ENCODE data around the gene MYOCD.

DNA sequence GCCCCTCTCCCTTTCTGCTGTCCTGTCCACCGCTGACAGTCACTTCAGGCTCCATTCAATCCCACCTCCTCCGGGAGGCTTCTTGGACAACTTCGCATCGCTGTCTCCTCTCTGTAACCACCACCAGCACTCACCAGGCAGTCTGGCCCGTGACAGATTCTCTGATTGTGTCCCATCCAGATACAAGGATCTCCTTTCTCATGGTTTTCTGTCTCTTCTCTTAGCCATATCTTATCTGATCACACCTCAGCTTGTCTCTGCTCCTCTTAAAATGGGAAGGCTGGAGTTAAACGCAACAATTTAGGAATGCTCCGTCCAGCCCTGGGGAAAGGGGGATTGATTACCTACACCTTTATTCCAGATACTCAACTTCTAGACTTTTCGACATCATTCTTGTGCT is 66.7 kb downstream of the MYOCD start:
- TF ChIP-seq, protein P1, sequence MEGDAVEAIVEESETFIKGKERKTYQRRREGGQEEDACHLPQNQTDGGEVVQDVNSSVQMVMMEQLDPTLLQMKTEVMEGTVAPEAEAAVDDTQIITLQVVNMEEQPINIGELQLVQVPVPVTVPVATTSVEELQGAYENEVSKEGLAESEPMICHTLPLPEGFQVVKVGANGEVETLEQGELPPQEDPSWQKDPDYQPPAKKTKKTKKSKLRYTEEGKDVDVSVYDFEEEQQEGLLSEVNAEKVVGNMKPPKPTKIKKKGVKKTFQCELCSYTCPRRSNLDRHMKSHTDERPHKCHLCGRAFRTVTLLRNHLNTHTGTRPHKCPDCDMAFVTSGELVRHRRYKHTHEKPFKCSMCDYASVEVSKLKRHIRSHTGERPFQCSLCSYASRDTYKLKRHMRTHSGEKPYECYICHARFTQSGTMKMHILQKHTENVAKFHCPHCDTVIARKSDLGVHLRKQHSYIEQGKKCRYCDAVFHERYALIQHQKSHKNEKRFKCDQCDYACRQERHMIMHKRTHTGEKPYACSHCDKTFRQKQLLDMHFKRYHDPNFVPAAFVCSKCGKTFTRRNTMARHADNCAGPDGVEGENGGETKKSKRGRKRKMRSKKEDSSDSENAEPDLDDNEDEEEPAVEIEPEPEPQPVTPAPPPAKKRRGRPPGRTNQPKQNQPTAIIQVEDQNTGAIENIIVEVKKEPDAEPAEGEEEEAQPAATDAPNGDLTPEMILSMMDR (IDR thresholded peaks at IDR 0.05) = no peak
- no peak for TF ChIP-seq POLR2A (IDR thresholded peaks at IDR 0.05)
- no peak for TF ChIP-seq EP300 (IDR thresholded peaks at IDR 0.05)

Data from ovary (tissue), 3 donors.